ENCODE measurements around the gene POLR2A. TPM values are rescaled to one million over a fixed set of nuclear protein-coding genes. Genes with fewer than 3 reads are reported as not detected.

POLR2A gene
- total RNA-seq (2014; rRNA removed; shearing (Covaris generic)) = 20.6 and 24.0 TPM in 2 replicates
- polyA plus RNA-seq (2015; cell fraction: cytosol; rRNA removed) = 73.0 and 85.1 TPM in 2 replicates
- polyA plus RNA-seq (2015; cell fraction: nucleus; rRNA removed) = 49.6 and 58.8 TPM in 2 replicates

GRCh38 chr17:7484067-7484918 is at the start of gene POLR2A:
TSS of gene POLR2A (plus strand) at chr17:7484366.
- peak; percentile 96 for DNase-seq (ENCODE audit: low read depth, low spot score)
- in situ Hi-C loops (cut with HindIII; ENCODE audit: low pct_unique_long_range_greater_than_20kb, low sequenced_read_pairs) = no loop called here

- in situ Hi-C loops (cut with HindIII; ENCODE audit: low pct_unique_long_range_greater_than_20kb, low sequenced_read_pairs) = no loop called here
- DNase-seq (ENCODE audit: low read depth, low spot score) = peak; percentile 29
Measured at GRCh38 chr17:7435676-7436555, 48.2 kb upstream of the POLR2A start.

GRCh38 chr17:7436556-7437368 is 47.4 kb upstream of the POLR2A start:
- in situ Hi-C loops (cut with HindIII; ENCODE audit: low pct_unique_long_range_greater_than_20kb, low sequenced_read_pairs) = no loop called here

GRCh38 chr17:7437369-7437863 is 46.8 kb upstream of the POLR2A start:
- no peak for DNase-seq (ENCODE audit: low read depth, low spot score)
- in situ Hi-C loops (cut with HindIII; ENCODE audit: low pct_unique_long_range_greater_than_20kb, low sequenced_read_pairs) = no loop called here

More at GRCh38 chr17:7436556-7437368, 47.4 kb upstream of the POLR2A start:
- peak; percentile 79 for DNase-seq (ENCODE audit: low read depth, low spot score)

- in situ Hi-C loops (cut with HindIII; ENCODE audit: low pct_unique_long_range_greater_than_20kb, low sequenced_read_pairs) = no loop called here
- DNase-seq (ENCODE audit: low read depth, low spot score) = no peak
Measured at GRCh38 chr17:7437950-7438614, 46.1 kb upstream of the POLR2A start.

GRCh38 chr17:7438656-7439460 is 45.3 kb upstream of the POLR2A start:
- no peak for DNase-seq (ENCODE audit: low read depth, low spot score)

GRCh38 chr17:7439462-7440112 is 44.6 kb upstream of the POLR2A start, which contains the start of gene FGF11:
TSS of gene FGF11 (plus strand) at chr17:7439512. CDS start at chr17:7439621, 109 bp downstream.
- in situ Hi-C loops (cut with HindIII; ENCODE audit: low pct_unique_long_range_greater_than_20kb, low sequenced_read_pairs) = no loop called here
- DNase-seq (ENCODE audit: low read depth, low spot score) = no peak

More at GRCh38 chr17:7438656-7439460, 45.3 kb upstream of the POLR2A start:
- in situ Hi-C loops (cut with HindIII; ENCODE audit: low pct_unique_long_range_greater_than_20kb, low sequenced_read_pairs) = no loop called here

GRCh38 chr17:7440113-7440833 is 43.9 kb upstream of the POLR2A start:
- DNase-seq (ENCODE audit: low read depth, low spot score) = no peak
- in situ Hi-C loops (cut with HindIII; ENCODE audit: low pct_unique_long_range_greater_than_20kb, low sequenced_read_pairs) = no loop called here

GRCh38 chr17:7440834-7441195 is 43.4 kb upstream of the POLR2A start:
- in situ Hi-C loops (cut with HindIII; ENCODE audit: low pct_unique_long_range_greater_than_20kb, low sequenced_read_pairs) = no loop called here
- no peak for DNase-seq (ENCODE audit: low read depth, low spot score)

- in situ Hi-C loops (cut with HindIII; ENCODE audit: low pct_unique_long_range_greater_than_20kb, low sequenced_read_pairs) = no loop called here
Measured at GRCh38 chr17:7441266-7441665, 42.9 kb upstream of the POLR2A start.

GRCh38 chr17:7442142-7442541 is 42.0 kb upstream of the POLR2A start:
- DNase-seq (ENCODE audit: low read depth, low spot score) = no peak
- in situ Hi-C loops (cut with HindIII; ENCODE audit: low pct_unique_long_range_greater_than_20kb, low sequenced_read_pairs) = no loop called here

More at GRCh38 chr17:7441266-7441665, 42.9 kb upstream of the POLR2A start:
- no peak for DNase-seq (ENCODE audit: low read depth, low spot score)

- no peak for DNase-seq (ENCODE audit: low read depth, low spot score)
- in situ Hi-C loops (cut with HindIII; ENCODE audit: low pct_unique_long_range_greater_than_20kb, low sequenced_read_pairs) = no loop called here
Measured at GRCh38 chr17:7443499-7444485, 40.4 kb upstream of the POLR2A start.

GRCh38 chr17:7444682-7445618 is 39.2 kb upstream of the POLR2A start, which contains the start of gene CHRNB1:
TSS of gene CHRNB1 (plus strand) at chr17:7445061. CDS start at chr17:7445128, 67 bp downstream.
- peak; percentile 58 for DNase-seq (ENCODE audit: low read depth, low spot score)
- in situ Hi-C loops (cut with HindIII; ENCODE audit: low pct_unique_long_range_greater_than_20kb, low sequenced_read_pairs) = no loop called here

Measured in SK-MEL-5 (cell line).